ENCODE results near the gene FDXACB1. TPM values are rescaled to one million over a fixed set of nuclear protein-coding genes. Genes with fewer than 3 reads are reported as not detected.
"Not testable (repeated sequence)": the region's sequence is repeated elsewhere in the genome, so short reads cannot be mapped to it uniquely, and the experiment has no call there.

Gene FDXACB1
- total RNA-seq, 1 donor from 2014 or later, result 4.8 TPM

GRCh38 chr11:111906680-111907079 is 27.7 kb upstream of the FDXACB1 start:
- TF ChIP-seq, protein P1, sequence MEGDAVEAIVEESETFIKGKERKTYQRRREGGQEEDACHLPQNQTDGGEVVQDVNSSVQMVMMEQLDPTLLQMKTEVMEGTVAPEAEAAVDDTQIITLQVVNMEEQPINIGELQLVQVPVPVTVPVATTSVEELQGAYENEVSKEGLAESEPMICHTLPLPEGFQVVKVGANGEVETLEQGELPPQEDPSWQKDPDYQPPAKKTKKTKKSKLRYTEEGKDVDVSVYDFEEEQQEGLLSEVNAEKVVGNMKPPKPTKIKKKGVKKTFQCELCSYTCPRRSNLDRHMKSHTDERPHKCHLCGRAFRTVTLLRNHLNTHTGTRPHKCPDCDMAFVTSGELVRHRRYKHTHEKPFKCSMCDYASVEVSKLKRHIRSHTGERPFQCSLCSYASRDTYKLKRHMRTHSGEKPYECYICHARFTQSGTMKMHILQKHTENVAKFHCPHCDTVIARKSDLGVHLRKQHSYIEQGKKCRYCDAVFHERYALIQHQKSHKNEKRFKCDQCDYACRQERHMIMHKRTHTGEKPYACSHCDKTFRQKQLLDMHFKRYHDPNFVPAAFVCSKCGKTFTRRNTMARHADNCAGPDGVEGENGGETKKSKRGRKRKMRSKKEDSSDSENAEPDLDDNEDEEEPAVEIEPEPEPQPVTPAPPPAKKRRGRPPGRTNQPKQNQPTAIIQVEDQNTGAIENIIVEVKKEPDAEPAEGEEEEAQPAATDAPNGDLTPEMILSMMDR (conservative IDR thresholded peaks at IDR 0.05), result no peak
- Mint-ChIP-seq H3K27ac (ENCODE audit: unreplicated experiment) (no peak overlapping the region), H3K9me3 (no peaks in the 10 kb centered on the region), H3K36me3 (ENCODE audit: low read depth) (no peaks in the 10 kb centered on the region), H3K4me1 (peaks cover 5% of the 10 kb centered on the region), H3K4me3 (no peak overlapping the region), H3K27me3 (ENCODE audit: low read depth) (peaks cover 4% of the 10 kb centered on the region)
- DNase-seq (ENCODE audit: low read depth, low spot score), result no peak

DNA sequence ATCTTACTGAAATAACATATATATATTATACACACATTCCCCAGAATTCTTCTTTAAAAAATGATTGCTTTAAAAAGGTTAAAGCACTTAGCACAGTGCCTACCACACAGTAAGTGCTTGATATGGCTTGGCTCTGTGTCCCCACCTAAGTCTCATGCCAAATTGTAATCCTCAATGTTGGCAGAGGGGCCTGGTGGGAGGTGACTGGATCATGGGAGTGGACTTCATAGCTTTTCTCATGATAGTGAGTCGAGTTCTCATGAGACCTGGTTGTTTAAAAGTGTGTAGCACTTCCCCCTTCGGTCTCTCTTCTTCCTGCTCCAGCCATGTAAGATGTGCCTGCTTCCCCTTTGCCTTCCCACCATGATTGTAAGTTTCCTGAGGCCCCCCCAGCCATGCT is 26.4 kb upstream of the FDXACB1 start:
- Mint-ChIP-seq H3K9me3 (no peaks in the 10 kb centered on the region), H3K4me3 (no peak overlapping the region), H3K27me3 (ENCODE audit: low read depth) (peaks cover 4% of the 10 kb centered on the region), H3K36me3 (ENCODE audit: low read depth) (no peaks in the 10 kb centered on the region), H3K4me1 (no peaks in the 10 kb centered on the region), H3K27ac (ENCODE audit: unreplicated experiment) (no peak overlapping the region)
- no peak for DNase-seq (ENCODE audit: low read depth, low spot score)
- TF ChIP-seq, protein P1 (conservative IDR thresholded peaks at IDR 0.05), result no peak

GRCh38 chr11:111886844-111887243 is 7.9 kb upstream of the FDXACB1 start:
- TF ChIP-seq, protein P1 (conservative IDR thresholded peaks at IDR 0.05), result no peak
- no peak overlapping the region for H3K4me3 Mint-ChIP-seq
- DNase-seq (ENCODE audit: low read depth, low spot score), result no peak
- no peak overlapping the region for H3K27ac Mint-ChIP-seq (ENCODE audit: unreplicated experiment)
- no peaks in the 10 kb centered on the region for H3K9me3 Mint-ChIP-seq
- H3K4me1 Mint-ChIP-seq, result no peaks in the 10 kb centered on the region
- H3K36me3 Mint-ChIP-seq (ENCODE audit: low read depth), result no peaks in the 10 kb centered on the region
- H3K27me3 Mint-ChIP-seq (ENCODE audit: low read depth), result no peaks in the 10 kb centered on the region

GRCh38 chr11:111886032-111886431 is 7.1 kb upstream of the FDXACB1 start:
- TF ChIP-seq, protein P1 (conservative IDR thresholded peaks at IDR 0.05), result no peak
- H3K4me3 Mint-ChIP-seq, result no peak overlapping the region
- no peak overlapping the region for H3K27ac Mint-ChIP-seq (ENCODE audit: unreplicated experiment)
- no peaks in the 10 kb centered on the region for H3K9me3 Mint-ChIP-seq
- DNase-seq (ENCODE audit: low read depth, low spot score), result no peak
- no peaks in the 10 kb centered on the region for H3K27me3 Mint-ChIP-seq (ENCODE audit: low read depth)
- H3K36me3 Mint-ChIP-seq (ENCODE audit: low read depth), result no peaks in the 10 kb centered on the region
- no peaks in the 10 kb centered on the region for H3K4me1 Mint-ChIP-seq

DNA sequence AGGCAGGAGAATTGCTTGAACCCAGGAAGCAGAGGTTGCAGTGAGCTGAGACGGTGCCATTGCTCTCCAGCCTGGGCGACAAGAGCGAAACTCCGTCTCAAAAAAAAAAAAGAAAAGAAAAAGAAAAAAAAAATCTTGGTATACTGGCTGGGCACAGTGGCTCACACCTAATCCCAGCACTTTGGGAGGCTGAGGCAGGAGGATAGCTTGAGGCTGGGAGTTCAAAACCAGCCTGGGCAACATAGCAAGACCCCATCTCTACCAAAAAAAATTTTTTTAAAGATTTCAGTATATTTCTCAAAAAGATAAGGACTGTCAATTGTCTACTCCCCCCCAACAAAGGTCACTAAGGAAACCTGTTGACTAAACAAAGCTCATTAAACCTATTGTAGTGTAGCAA is 6.1 kb upstream of the FDXACB1 start:
- H3K4me1 Mint-ChIP-seq; H3K27ac Mint-ChIP-seq (ENCODE audit: unreplicated experiment); DNase-seq (ENCODE audit: low read depth, low spot score); H3K4me3 Mint-ChIP-seq; H3K27me3 Mint-ChIP-seq (ENCODE audit: low read depth); H3K36me3 Mint-ChIP-seq (ENCODE audit: low read depth); H3K9me3 Mint-ChIP-seq: not testable (repeated sequence)

- Mint-ChIP-seq H3K36me3 (ENCODE audit: low read depth) (no peaks in the 10 kb centered on the region), H3K27ac (ENCODE audit: unreplicated experiment) (no peak overlapping the region), H3K4me3 (no peak overlapping the region), H3K9me3 (no peaks in the 10 kb centered on the region), H3K4me1 (peaks cover 17% of the 10 kb centered on the region), H3K27me3 (ENCODE audit: low read depth) (no peaks in the 10 kb centered on the region)
- no peak for DNase-seq (ENCODE audit: low read depth, low spot score)
- TF ChIP-seq, protein P1 (conservative IDR thresholded peaks at IDR 0.05), result no peak
Observed at GRCh38 chr11:111882202-111882601, 3.2 kb upstream of the FDXACB1 start.
